K562 (cell line): ENCODE measurements around the gene ITPK1. TPM values are rescaled to one million over a fixed set of nuclear protein-coding genes. Genes with fewer than 3 reads are reported as not detected.

ENCODE experiments used
- ATAC-seq: fragments of 200-7000 bp; cut with Tn5 transposase; 3 replicates; pipeline ENCODE4 v1.9.1; 2020; ENCODE audit warnings: moderate library complexity
- BruUV-seq: library from RNA; stranded (reverse); fragments of 400-500 nt; replicated peaks from 2 replicates; lab custom pipeline; 2021; lab: Mats Ljungman, UMichigan
- CTCF ChIA-PET: fragments of 300-600 bp; formaldehyde crosslinking; extraction: SDS; loops from one replicate; lab custom pipeline; 2021; ENCODE audit warnings: low intra/inter-chr PET ratio; lab: Yijun Ruan, JAX
- POLR2A ChIA-PET: fragments of 300-600, 350-650 bp; sonication (Branson Sonifier 250); formaldehyde crosslinking; extraction: SDS; loops from one replicate; lab custom pipeline; 2021; ENCODE audit warnings: antibody characterized with exemption, inconsistent platforms; lab: Yijun Ruan, JAX
- DNase-seq, 4 experiments: peaks; one replicate each; pipeline versions ENCODE4 v3.0.0 to v3.0.0-alpha.2; 2011 to 2018; ENCODE audit warnings: low spot score in 3 of 4, mixed read lengths in 3 of 4; ENCODE audit errors: extremely low read depth in 1 of 4
- FAIRE-seq: peaks from 2 replicates; lab custom pipeline; 2011; peaks lifted over from hg19 to GRCh38; lab: Jason Lieb, UNC
- H2AFZ ChIP-seq: 2 replicates; pipeline ENCODE4 v1.6.0; 2011; ENCODE audit warnings: low read depth, low read length, control low read depth, inconsistent platforms
- H3K27ac ChIP-seq: fragments of 200-600 bp; 3 replicates; pipeline ENCODE4 v1.8.0; 2011; ENCODE audit warnings: low read depth, mild to moderate bottlenecking, control low read depth, inconsistent platforms, low read length, moderate library complexity, mixed read lengths; ENCODE audit errors: extremely low read depth
- H3K27me3 ChIP-seq, 2 experiments: fragments of 300-600 bp in 1 of 2; 2 replicates in 1 of 2; 3 replicates in 1 of 2; pipeline versions ENCODE4 v1.6.0 to v1.8.0; 2011; ENCODE audit warnings: inconsistent platforms in 2 of 2, low read length in 2 of 2, mild to moderate bottlenecking in 1 of 2, mixed read lengths in 1 of 2, moderate library complexity in 1 of 2; ENCODE audit not compliant: control insufficient read depth in 2 of 2, insufficient read depth in 2 of 2
- H3K36me3 ChIP-seq: fragments of 300-600 bp; 3 replicates; pipeline ENCODE4 v1.8.0; 2011; ENCODE audit warnings: mild to moderate bottlenecking, low read length, inconsistent platforms; ENCODE audit not compliant: control insufficient read depth, insufficient read depth
- H3K4me1 ChIP-seq, 2 experiments: fragments of 200-600 bp in 1 of 2; replicated peaks in 1 of 2; 2 replicates in 1 of 2; 3 replicates in 1 of 2; pipeline versions ENCODE4 v1.5.1 to v1.8.0; 2011; ENCODE audit warnings: inconsistent platforms in 2 of 2, low read length in 2 of 2, mild to moderate bottlenecking in 1 of 2, mixed read lengths in 1 of 2, moderate library complexity in 1 of 2; ENCODE audit not compliant: control insufficient read depth in 2 of 2, insufficient read depth in 2 of 2
- H3K4me2 ChIP-seq: 2 replicates; pipeline ENCODE4 v1.6.1; 2011; ENCODE audit warnings: low read length, control low read depth, inconsistent platforms, mixed read lengths; ENCODE audit not compliant: insufficient read depth
- H3K4me3 ChIP-seq: fragments of 200-600 bp; sonication (generic), shearing (Covaris generic); 2 replicates; pipeline ENCODE4 v1.5.1; 2016; ENCODE audit warnings: control low read depth, inconsistent platforms
- H3K79me2 ChIP-seq: fragments of 200-600 bp; 3 replicates; pipeline ENCODE4 v1.8.0; 2011; ENCODE audit warnings: low read length, inconsistent platforms; ENCODE audit not compliant: control insufficient read depth, insufficient read depth
- H3K9ac ChIP-seq, 2 experiments: 2 replicates each; pipeline versions ENCODE4 v1.6.0 to v1.6.1; 2011; ENCODE audit warnings: low read depth in 2 of 2, low read length in 2 of 2, control low read depth in 1 of 2, inconsistent platforms in 1 of 2, mild to moderate bottlenecking in 1 of 2, mixed read lengths in 1 of 2; ENCODE audit not compliant: insufficient read depth in 1 of 2
- H3K9me1 ChIP-seq: one replicate; pipeline ENCODE4 v1.6.0; 2011; ENCODE audit warnings: inconsistent platforms, mild to moderate bottlenecking, low read length, moderate library complexity; ENCODE audit not compliant: control insufficient read depth, insufficient read depth
- H3K9me3 ChIP-seq: replicated peaks from 2 replicates; pipeline ENCODE4 v1.5.1; 2011; ENCODE audit warnings: low read depth, low read length, inconsistent platforms; ENCODE audit not compliant: control insufficient read depth, insufficient read depth
- H4K20me1 ChIP-seq: replicated peaks from 2 replicates; pipeline ENCODE4 v1.6.1; 2011; ENCODE audit warnings: low read length, inconsistent platforms, mixed read lengths; ENCODE audit not compliant: control insufficient read depth, insufficient read depth
- ERF ChIP-seq: fragments of 450-650 bp; formaldehyde crosslinking; IDR thresholded peaks from 2 replicates; pipeline ENCODE4 v1.4.0; 2020; ENCODE audit warnings: mild to moderate bottlenecking, mixed read lengths
- GABPB2 ChIP-seq: fragments of 250-450 bp; sonication (Bioruptor Pico); conservative IDR thresholded peaks from 2 replicates; pipeline ENCODE4 v1.5.1; 2021; ENCODE audit warnings: mild to moderate bottlenecking
- KAT2B ChIP-seq: IDR thresholded peaks from one replicate; pipeline ENCODE4 v1.6.1; 2012; ENCODE audit warnings: low read depth, mild to moderate bottlenecking, control low read depth, inconsistent platforms, low read length, moderate library complexity
- RBM22 ChIP-seq: fragments of 200-400 bp; formaldehyde crosslinking; IDR thresholded peaks from 2 replicates; pipeline ENCODE4 v1.6.1; 2018; ENCODE audit warnings: low read length, low read depth; ENCODE audit not compliant: poor library complexity, severe bottlenecking
- REST ChIP-seq, 2 experiments: fragments of 450-650 bp; formaldehyde crosslinking in 1 of 2; IDR thresholded peaks; 2 replicates each; pipeline versions ENCODE4 v1.4.0 to v1.6.1; 2014 to 2020; ENCODE audit warnings: mild to moderate bottlenecking in 2 of 2, borderline replicate concordance in 1 of 2, low read depth in 1 of 2
- SIN3B ChIP-seq: fragments of 450-650 bp; IDR thresholded peaks from 2 replicates; pipeline ENCODE4 v1.6.1; 2017; ENCODE audit warnings: low read depth, mild to moderate bottlenecking, moderate library complexity
- TAF9B ChIP-seq: fragments of 450-650 bp; IDR thresholded peaks from 2 replicates; pipeline ENCODE4 v1.6.1; 2018; ENCODE audit warnings: mild to moderate bottlenecking; ENCODE audit not compliant: partially characterized antibody
- TRIM24 ChIP-seq, 2 experiments: fragments of 450-650 bp; IDR thresholded peaks; 2 replicates each; pipeline ENCODE4 v1.6.1; 2016
- ZC3H4 ChIP-seq: sonication (generic); formaldehyde crosslinking; IDR thresholded peaks from 2 replicates; pipeline ENCODE4 v1.9.0; 2021; ENCODE audit warnings: missing genetic modification reagents, borderline replicate concordance
- ZFP36 ChIP-seq: fragments of 150-350 bp; IDR thresholded peaks from 2 replicates; pipeline ENCODE4 v1.6.1; 2018; ENCODE audit warnings: low read length, low read depth; ENCODE audit not compliant: partially characterized antibody
- WGBS: fragments of 100-300 bp; shearing (Covaris generic); methylation state at CpG from one replicate; pipeline ENCODE4 v1.1.6; 2016; ENCODE audit warnings: low coverage, mixed read lengths; ENCODE audit not compliant: insufficient coverage; ENCODE audit errors: missing lambda C conversion rate; 5-methylcytosine and 5-hydroxymethylcytosine counted together
- in situ Hi-C: fragments of 300-500 bp; cut with MboI; formaldehyde crosslinking; loops from 4 replicates; pipeline ENCODE4 v1.15.0; 2018; ENCODE audit warnings: inconsistent platforms, mixed read lengths
- intact Hi-C: fragments of 100-400 bp; cut with micrococcal nuclease; formaldehyde crosslinking; loops from 2 replicates; pipeline ENCODE4 v1.14.2; 2022
- polyA plus RNA-seq, 8 experiments: library from polyadenylated mRNA; depleted of rRNA in 4 of 8; stranded (reverse) in 5 of 8; unstranded in 3 of 8; fragments of >200 nt; fragmentation: Nextera tagmentation in 2 of 8; fragmentation: Illumina TruSeq in 1 of 8; extraction: Ambion mirVana in 2 of 8; extraction: Trizol in 1 of 8; gene quantifications; 2 replicates each; pipeline versions ENCODE4 v1.2.1 to v1.2.3, GENCODE V29; 2011 to 2014; ENCODE audit warnings: inconsistent platforms in 1 of 8, missing spikeins in 1 of 8
- total RNA-seq, 7 experiments: library from RNA; depleted of rRNA in 6 of 7; stranded (reverse); fragments of >200 nt in 6 of 7; fragmentation: Illumina TruSeq in 2 of 7; extraction: Trizol in 2 of 7; gene quantifications; 2 replicates each; pipeline versions ENCODE4 v1.2.1 to v1.2.3, GENCODE V29; 2011 to 2021; ENCODE audit warnings: low replicate concordance in 1 of 7

ITPK1 gene
- total and polyA plus RNA-seq, 9 of the 15 experiments (the other 6 are each of a cell fraction or from before 2014, with no cell fraction given): 1.2 to 39.2 (median 23.0) TPM

DNA sequence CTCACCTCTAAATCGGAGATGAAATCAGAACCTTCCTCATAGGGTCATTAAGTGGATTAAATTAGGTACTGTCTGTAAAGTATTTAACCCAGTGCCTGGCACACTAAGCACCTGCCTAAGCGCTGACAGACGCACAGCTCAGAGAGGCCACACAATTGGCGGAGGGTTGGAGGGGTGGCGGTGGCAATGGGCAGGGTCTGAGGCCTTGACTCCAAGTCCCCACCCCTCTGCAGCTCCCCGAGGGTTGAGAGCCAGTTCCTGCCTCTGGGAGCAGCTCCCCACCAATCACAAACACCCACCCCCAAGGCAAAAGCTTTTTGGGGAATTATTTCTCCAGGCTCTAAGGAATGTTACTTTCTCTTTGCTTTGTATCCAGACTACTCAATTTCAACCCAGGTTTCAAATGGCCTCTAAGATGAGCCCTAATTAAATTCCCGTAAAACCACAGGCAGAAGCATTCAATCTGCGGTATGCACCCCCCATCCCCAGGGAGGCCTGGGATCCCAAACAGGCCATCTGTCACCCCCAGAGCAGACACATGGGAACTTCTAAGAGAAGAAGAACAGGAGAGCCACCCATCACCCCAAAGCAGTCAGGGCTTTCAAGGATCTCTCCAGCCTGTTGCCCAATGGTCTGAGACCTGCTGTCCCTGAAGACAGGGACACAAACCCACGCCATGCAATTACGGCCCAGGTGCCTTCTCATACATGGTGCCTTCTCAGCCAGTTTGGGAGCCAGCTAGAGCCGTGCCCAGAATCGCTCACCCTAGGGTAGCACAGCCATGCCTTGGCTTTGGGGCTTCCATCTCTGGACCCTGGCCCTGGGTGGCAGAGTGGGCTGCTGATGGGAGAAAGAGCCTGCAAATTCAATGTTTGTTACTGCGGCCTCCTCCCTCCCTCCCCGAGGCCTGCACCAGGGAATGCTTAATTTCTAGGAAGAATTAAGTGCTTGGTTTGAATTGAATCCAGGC, 126.7 kb downstream of the ITPK1 start:
- peaks cover 8 to 16% of the 10 kb centered on the region in 2 experiments; a peak in 4 of 5 replicates for H3K4me1 ChIP-seq
- H3K4me2 ChIP-seq: no peak overlapping the region
- peaks cover 9% of the 10 kb centered on the region; the same call in 1 of the 3 replicates for H3K36me3 ChIP-seq
- DNase-seq (no peak), FAIRE-seq (no peak), ATAC-seq (no peak)
- CTCF ChIA-PET: no interaction called here
- WGBS: 93% methylated on average over 8 of the region's 14 CpGs
- in situ Hi-C loops: no loop called here
- no peak overlapping the region for H3K9ac ChIP-seq
- H3K4me3 ChIP-seq: no peak overlapping the region
- H3K27me3 ChIP-seq: no peaks in the 10 kb centered on the region
- no peaks in the 10 kb centered on the region for H4K20me1 ChIP-seq
- intact Hi-C loops: no loop called here
- no peak overlapping the region for H2AFZ ChIP-seq
- H3K79me2 ChIP-seq: peaks cover 17% of the 10 kb centered on the region; the same call in 2 of the 3 replicates
- no peak overlapping the region for H3K27ac ChIP-seq
- POLR2A ChIA-PET: no interaction called here
- no TSS peak for BruUV-seq
- no peaks in the 10 kb centered on the region for H3K9me3 ChIP-seq
- H3K9me1 ChIP-seq: no peaks in the 10 kb centered on the region
- TF ChIP-seq ZFP36 (no peak), RBM22 (no peak), SIN3B (no peak), REST (IDR thresholded peaks at IDR 0.05; ENCODE audit: borderline replicate concordance) (no peak), REST (CRISPR knock-in tag; IDR thresholded peaks at IDR 0.05; ENCODE audit: low read depth) (no peak), KAT2B (no peak), TAF9B (no peak), ERF (no peak), ZC3H4 (CRISPR knock-in tag) (no peak), GABPB2 (CRISPR knock-in tag) (no peak), TRIM24 (IDR thresholded peaks at IDR 0.05) (no peak)
